ENCODE results near the gene DNAJC28. TPM values are rescaled to one million over a fixed set of nuclear protein-coding genes. Genes with fewer than 3 reads are reported as not detected.

The DNAJC28 gene
- total and polyA plus RNA-seq, 2 donors (not counting 1 experiment from before 2014, with no cell fraction given) = 0.30 to 2.5 TPM

- intact Hi-C loops (cut with micrococcal nuclease) = no loop called here
- Histone ChIP-seq H2AFZ (ENCODE audit: insufficient read depth, low read depth, low read length, poor library complexity, severe bottlenecking) (no peak overlapping the region), H3K79me2 (ENCODE audit: control insufficient read depth, insufficient read depth, low read length) (no peaks in the 10 kb centered on the region), H3K27me3 (replicated peaks in 1 of 4; ENCODE audit: control extremely low read depth in 1 of 4, control insufficient read depth in 3 of 4, insufficient read depth in 4 of 4, low read length in 3 of 4) (no peaks in the 10 kb centered on the region), H3K36me3 (replicated peaks in 1 of 2; ENCODE audit: control extremely low read depth in 1 of 2, control insufficient read depth in 1 of 2, extremely low read depth in 1 of 2, insufficient read depth in 2 of 2, low read length in 1 of 2) (peaks cover 0 to 33% of the 10 kb centered on the region in 2 experiments), H3K27ac (ENCODE audit: low read length in 2 of 2) (no peak overlapping the region), H3K4me3 (ENCODE audit: control extremely low read depth in 1 of 5, extremely low read depth in 1 of 5, insufficient read depth in 1 of 5, low read depth in 2 of 5, low read length in 4 of 5) (no peak overlapping the region), H4K20me1 (ENCODE audit: control insufficient read depth, insufficient read depth, low read length, poor library complexity, severe bottlenecking) (no peaks in the 10 kb centered on the region), H3K9me3 (ENCODE audit: control extremely low read depth in 1 of 3, control insufficient read depth in 2 of 3, insufficient read depth in 1 of 3, low read length in 2 of 3) (no peaks in the 10 kb centered on the region), H3K9ac (ENCODE audit: low read length) (no peak overlapping the region), H3K4me2 (replicated peaks; ENCODE audit: low read depth, low read length, poor library complexity, severe bottlenecking) (no peak overlapping the region), H3K4me1 (ENCODE audit: control insufficient read depth in 2 of 2, insufficient read depth in 2 of 2, low read length in 2 of 2) (no peaks in the 10 kb centered on the region)
- ChIA-PET CTCF (interaction anchor here (1.2 kb wide), 1 partner anchor 29 kb away, joined by 3 read pairs; no protein-coding TSS in a partner anchor), POLR2A (no interaction called here)
- ATAC-seq (ENCODE audit: low read depth) (no peak), DNase-seq (no peak)
- H3K4me3 Mint-ChIP-seq = no peak overlapping the region
- no peaks in the 10 kb centered on the region for H3K27me3 Mint-ChIP-seq
- TF ChIP-seq EZH2 (IDR thresholded peaks at IDR 0.05; ENCODE audit: borderline replicate concordance, insufficient read depth, low read depth, low read length, poor library complexity, severe bottlenecking) = no peak
- TF ChIP-seq, protein P1, sequence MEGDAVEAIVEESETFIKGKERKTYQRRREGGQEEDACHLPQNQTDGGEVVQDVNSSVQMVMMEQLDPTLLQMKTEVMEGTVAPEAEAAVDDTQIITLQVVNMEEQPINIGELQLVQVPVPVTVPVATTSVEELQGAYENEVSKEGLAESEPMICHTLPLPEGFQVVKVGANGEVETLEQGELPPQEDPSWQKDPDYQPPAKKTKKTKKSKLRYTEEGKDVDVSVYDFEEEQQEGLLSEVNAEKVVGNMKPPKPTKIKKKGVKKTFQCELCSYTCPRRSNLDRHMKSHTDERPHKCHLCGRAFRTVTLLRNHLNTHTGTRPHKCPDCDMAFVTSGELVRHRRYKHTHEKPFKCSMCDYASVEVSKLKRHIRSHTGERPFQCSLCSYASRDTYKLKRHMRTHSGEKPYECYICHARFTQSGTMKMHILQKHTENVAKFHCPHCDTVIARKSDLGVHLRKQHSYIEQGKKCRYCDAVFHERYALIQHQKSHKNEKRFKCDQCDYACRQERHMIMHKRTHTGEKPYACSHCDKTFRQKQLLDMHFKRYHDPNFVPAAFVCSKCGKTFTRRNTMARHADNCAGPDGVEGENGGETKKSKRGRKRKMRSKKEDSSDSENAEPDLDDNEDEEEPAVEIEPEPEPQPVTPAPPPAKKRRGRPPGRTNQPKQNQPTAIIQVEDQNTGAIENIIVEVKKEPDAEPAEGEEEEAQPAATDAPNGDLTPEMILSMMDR (IDR thresholded peaks at IDR 0.05) = no peak
- H3K9me3 Mint-ChIP-seq (ENCODE audit: insufficient read depth) = no peaks in the 10 kb centered on the region
- H3K27ac Mint-ChIP-seq = no peak overlapping the region
- no CpG with 5 or more reads among the region's 5 CpGs for WGBS (ENCODE audit: insufficient coverage)
- no peaks in the 10 kb centered on the region for H3K4me1 Mint-ChIP-seq
Observed at GRCh38 chr21:33522297-33522952, 30.9 kb upstream of the DNAJC28 start.

- H3K4me3 ChIP-seq (ENCODE audit: control extremely low read depth in 1 of 5, extremely low read depth in 1 of 5, insufficient read depth in 1 of 5, low read depth in 2 of 5, low read length in 4 of 5) = no peak overlapping the region
- no peaks in the 10 kb centered on the region for H4K20me1 ChIP-seq (ENCODE audit: control insufficient read depth, insufficient read depth, low read length, poor library complexity, severe bottlenecking)
- no peaks in the 10 kb centered on the region for H3K79me2 ChIP-seq (ENCODE audit: control insufficient read depth, insufficient read depth, low read length)
- H2AFZ ChIP-seq (ENCODE audit: insufficient read depth, low read depth, low read length, poor library complexity, severe bottlenecking) = no peak overlapping the region
- no peak overlapping the region for H3K4me2 ChIP-seq (replicated peaks; ENCODE audit: low read depth, low read length, poor library complexity, severe bottlenecking)
- ChIA-PET CTCF (interaction anchor here (1.1 kb wide), 1 partner anchor 322 kb away, joined by 3 read pairs; no protein-coding TSS in a partner anchor), POLR2A (interaction anchor here (0.6 to 0.7 kb wide), 2 partner anchors 18 to 70 kb away, joined by 3 to 5 read pairs; no protein-coding TSS in a partner anchor)
- H3K27ac ChIP-seq (ENCODE audit: low read length in 2 of 2) = no peak overlapping the region
- H3K9ac ChIP-seq (ENCODE audit: low read length) = no peak overlapping the region
- no peak overlapping the region for H3K4me3 Mint-ChIP-seq
- no peak for DNase-seq
- H3K27ac Mint-ChIP-seq = no peak overlapping the region
- H3K4me1 ChIP-seq (ENCODE audit: control insufficient read depth in 2 of 2, insufficient read depth in 2 of 2, low read length in 2 of 2) = no peaks in the 10 kb centered on the region
- no peaks in the 10 kb centered on the region for H3K4me1 Mint-ChIP-seq
- WGBS (ENCODE audit: insufficient coverage) = 95% methylated on average over 3 of the region's 4 CpGs
- no peaks in the 10 kb centered on the region for H3K9me3 Mint-ChIP-seq (ENCODE audit: insufficient read depth)
- no peaks in the 10 kb centered on the region for H3K27me3 ChIP-seq (replicated peaks in 1 of 4; ENCODE audit: control extremely low read depth in 1 of 4, control insufficient read depth in 3 of 4, insufficient read depth in 4 of 4, low read length in 3 of 4)
- ATAC-seq (ENCODE audit: low read depth) = no peak
- H3K36me3 ChIP-seq (replicated peaks in 1 of 2; ENCODE audit: control extremely low read depth in 1 of 2, control insufficient read depth in 1 of 2, extremely low read depth in 1 of 2, insufficient read depth in 2 of 2, low read length in 1 of 2) = peaks cover 5 to 43% of the 10 kb centered on the region in 2 experiments
- no peaks in the 10 kb centered on the region for H3K27me3 Mint-ChIP-seq
- H3K9me3 ChIP-seq (ENCODE audit: control extremely low read depth in 1 of 3, control insufficient read depth in 2 of 3, insufficient read depth in 1 of 3, low read length in 2 of 3) = no peaks in the 10 kb centered on the region
- no peak for TF ChIP-seq EZH2 (IDR thresholded peaks at IDR 0.05; ENCODE audit: borderline replicate concordance, insufficient read depth, low read depth, low read length, poor library complexity, severe bottlenecking)
- TF ChIP-seq, protein P1 (IDR thresholded peaks at IDR 0.05) = no peak
- intact Hi-C loops (cut with micrococcal nuclease) = no loop called here
Observed at GRCh38 chr21:33518899-33519298, 27.4 kb upstream of the DNAJC28 start.
